Amygdala (tissue), 56 donors: ENCODE data around the gene PRR7.
"Not testable (repeated sequence)": the region's sequence is repeated elsewhere in the genome, so short reads cannot be mapped to it uniquely, and the experiment has no call there.

Source experiments
- DNase-seq, 56 donors: peaks; one replicate each; lab custom pipeline; 2025; lab: John Stamatoyannopoulos, UW

Gene PRR7

DNA sequence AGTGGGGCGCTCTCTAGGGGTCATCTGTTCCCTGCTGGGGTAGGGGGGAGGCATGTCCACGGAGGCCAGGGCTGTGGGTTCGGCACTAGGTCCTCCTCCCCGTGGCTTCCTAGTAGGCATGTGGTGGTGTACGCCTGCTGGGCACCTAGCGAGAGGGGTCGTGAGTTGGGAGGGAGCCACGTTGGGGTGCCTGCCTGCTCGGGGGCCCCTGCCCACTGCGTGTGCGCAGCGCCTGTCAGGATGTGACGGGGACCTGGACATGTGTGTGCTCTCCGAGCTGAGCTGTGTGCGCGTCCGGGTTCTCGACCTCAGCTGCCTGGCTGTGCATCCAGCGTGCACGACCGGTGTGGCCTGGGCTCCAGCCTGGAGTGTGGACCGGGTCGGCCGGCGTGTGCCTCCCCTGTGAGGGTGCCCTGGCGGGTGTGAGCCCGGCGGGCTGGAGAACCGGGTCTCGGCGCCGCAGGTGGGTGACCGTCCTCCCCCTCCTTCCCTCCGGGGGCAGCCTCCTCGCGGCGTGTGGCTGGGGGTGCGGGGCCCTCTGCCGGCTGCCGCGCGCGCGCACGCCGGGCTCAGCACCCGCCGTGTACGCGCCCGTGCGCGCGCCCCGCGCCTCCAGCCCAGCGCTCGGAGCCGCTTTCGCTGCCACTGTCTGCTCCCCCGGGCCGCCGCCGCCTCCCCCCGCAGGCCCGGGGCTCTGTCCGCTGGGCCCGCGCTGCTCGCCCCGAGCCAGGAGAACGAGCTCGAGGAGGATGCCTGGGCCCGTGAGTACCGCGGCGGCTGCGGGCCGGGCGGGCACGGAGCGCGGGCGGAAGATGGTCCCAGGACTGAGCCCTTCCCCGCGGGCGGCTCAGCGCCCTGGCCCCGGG, at the start of gene PRR7:
Gene PRR7 (plus strand): TSS at position 615 of the 866 bp plus-strand sequence. CDS start 8,254 bp downstream, outside the sequence.
- peak in 42 of 56 donors; percentile 24 to 83 (median 62) for DNase-seq

- no peak for DNase-seq
Observed at GRCh38 chr5:177397875-177398390, 48.7 kb upstream of the PRR7 start.

GRCh38 chr5:177399997-177400868, 46.4 kb upstream of the PRR7 start, which contains the start of gene PFN3:
Gene PFN3, minus strand, starts transcription at chr5:177400661. Its CDS starts 85 bp downstream, at chr5:177400576.
- DNase-seq: peak in 2 of 56 donors; percentile 17 to 27

DNA sequence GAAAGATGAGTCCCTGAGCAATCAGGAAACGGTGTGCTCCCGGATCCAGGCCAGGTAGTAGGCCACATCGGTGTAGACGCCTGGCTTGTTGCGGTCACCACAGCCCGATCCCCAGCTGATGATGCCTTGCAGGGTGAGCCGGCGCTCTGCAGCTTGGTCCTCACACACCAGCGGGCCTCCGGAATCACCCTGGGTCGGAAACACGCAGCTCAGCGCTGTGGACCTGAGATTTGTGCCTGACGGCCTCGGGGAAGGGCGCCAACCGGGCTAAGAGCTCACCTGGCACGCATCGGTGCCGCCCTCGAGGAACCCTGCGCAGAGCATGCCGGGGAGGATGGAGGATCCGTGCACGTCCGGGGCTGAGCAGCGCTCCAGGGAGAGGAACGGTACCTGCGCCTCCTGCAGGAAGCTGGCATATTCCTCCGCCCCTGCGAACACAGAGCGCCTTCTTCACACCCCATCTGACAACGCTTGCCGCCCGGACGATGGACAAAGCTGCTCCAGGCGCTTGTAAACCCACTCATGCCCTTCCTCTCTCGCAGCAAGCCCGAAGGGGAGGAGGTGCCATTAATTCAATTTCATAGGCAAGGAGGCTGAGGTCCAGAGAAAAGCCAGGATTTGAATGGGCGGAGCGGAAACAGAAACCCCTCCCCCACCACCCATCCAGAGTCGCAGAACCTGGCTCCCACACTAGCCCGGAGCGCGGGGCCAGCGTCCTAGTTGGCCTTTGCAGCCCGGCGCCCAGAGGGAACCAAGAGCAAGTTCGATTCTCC, 44.2 kb upstream of the PRR7 start:
- DNase-seq: peak in 24 of 56 donors; percentile 8 to 71 (median 26)

GRCh38 chr5:177403102-177403791, 43.4 kb upstream of the PRR7 start:
- DNase-seq: peak in 4 of 56 donors; percentile 12 to 51 (median 43)

- DNase-seq: peak in 41 of 56 donors; percentile 16 to 84 (median 47)
Observed at GRCh38 chr5:177403792-177404640, 42.6 kb upstream of the PRR7 start.

DNA sequence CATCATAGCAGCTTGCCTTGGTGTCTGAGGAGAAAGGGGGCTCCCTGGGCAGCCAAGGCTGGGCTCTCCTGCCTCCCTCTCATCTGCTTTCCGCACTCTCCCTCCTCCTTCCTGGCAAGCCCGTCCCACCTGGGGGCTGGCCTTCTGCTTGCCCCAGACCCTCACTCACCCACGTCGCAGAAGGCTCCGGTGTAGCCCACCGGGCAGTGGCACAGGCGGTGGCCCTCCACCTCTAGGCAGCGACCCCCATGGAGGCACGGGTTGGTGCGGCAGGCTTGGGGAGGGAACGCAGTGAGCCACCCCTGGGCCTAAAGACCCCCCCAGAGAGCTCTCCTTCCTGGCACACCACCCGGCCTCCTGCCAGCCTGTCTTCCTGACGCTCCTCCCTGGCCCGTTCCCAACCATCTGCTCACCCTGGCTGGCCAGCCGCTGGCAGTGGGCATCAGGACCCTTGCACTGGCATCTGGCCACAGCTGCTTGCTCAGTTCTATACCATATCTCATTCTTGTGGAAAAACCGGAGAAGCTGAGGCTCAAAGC, 41.9 kb upstream of the PRR7 start:
- DNase-seq: peak in 1 of 56 donors; percentile 14

- no peak for DNase-seq
Observed at GRCh38 chr5:177405312-177405711, 41.3 kb upstream of the PRR7 start.

DNA sequence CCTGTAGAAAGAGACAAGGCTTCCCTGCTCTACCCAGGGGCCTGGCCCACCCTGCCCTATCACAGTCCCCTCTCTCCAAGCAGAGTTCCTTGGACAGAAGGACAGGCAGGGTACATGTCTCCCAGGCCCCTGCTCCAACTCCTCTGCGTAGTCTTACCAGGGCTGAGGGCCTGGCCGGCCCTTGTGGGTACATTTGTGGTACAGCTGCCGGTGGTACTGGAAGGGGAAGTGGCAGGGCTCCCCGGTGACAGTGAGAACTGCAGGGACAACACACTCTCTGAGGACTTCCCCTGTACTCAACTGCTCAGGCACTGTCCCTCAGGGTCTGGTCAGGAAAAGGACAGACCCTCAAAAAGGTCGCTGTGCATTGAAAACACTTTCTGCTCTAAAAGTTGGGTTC, 40.8 kb upstream of the PRR7 start:
- no peak for DNase-seq

- no peak for DNase-seq
Observed at GRCh38 chr5:177409043-177409801, 37.4 kb upstream of the PRR7 start, which contains the start of gene F12. Gene F12, minus strand, starts transcription at chr5:177409564. Its CDS starts 37 bp downstream, at chr5:177409527.

- DNase-seq: no peak
Observed at GRCh38 chr5:177410575-177410974, 36.0 kb upstream of the PRR7 start.

GRCh38 chr5:177412603-177413233, 33.9 kb upstream of the PRR7 start:
- DNase-seq: no peak

- DNase-seq: no peak
Observed at GRCh38 chr5:177414481-177414880, 32.1 kb upstream of the PRR7 start.

- DNase-seq: not testable (repeated sequence)
Observed at GRCh38 chr5:177417081-177417480, 29.5 kb upstream of the PRR7 start.

GRCh38 chr5:177419046-177419445, 27.6 kb upstream of the PRR7 start:
- no peak for DNase-seq

DNA sequence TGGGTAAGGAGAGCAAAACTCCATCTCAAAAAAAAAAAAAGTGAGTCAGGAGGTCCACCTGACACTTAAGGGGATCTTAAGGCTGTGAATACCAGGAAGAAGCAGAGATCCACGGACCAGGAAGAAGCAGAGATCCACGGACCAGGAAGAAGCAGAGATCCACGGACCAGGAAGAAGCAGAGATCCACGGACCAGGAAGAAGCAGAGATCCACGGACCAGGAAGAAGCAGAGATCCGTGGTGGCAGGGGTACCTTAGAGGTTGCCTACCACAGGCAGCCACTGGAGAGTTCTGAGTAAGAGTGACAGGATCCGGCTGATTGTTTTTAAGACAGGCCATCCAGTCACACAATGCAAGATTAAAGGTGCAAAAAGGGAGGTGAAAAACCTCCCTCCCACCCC, 26.1 kb upstream of the PRR7 start:
- not testable (repeated sequence) for DNase-seq
